ENCODE results near the gene TSEN2.

DNA sequence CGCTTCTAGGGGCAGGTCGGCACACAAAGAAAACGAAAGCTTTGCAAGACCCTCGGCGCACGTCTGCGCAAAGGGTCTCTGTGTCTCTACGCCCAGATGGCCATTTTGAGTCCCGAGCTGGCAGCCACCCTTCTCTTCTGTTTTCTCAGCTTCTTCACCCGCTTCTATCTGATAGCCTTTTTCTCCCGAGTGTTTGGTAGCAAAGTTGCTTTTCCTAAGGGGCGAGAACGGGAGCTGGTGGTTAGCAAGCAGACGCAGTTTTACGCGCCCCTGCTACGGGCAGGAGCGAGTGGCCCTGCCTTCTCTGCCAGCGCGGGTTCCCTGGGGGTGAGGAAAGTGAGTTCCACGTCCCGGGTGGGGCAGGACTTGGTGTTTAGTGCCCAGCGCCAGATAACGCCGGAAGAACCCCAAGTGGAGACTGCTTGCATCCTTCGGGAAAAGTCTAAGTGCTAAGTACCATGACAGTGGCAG lies 69.7 kb downstream of the TSEN2 start:
- TF ChIP-seq, protein P1, sequence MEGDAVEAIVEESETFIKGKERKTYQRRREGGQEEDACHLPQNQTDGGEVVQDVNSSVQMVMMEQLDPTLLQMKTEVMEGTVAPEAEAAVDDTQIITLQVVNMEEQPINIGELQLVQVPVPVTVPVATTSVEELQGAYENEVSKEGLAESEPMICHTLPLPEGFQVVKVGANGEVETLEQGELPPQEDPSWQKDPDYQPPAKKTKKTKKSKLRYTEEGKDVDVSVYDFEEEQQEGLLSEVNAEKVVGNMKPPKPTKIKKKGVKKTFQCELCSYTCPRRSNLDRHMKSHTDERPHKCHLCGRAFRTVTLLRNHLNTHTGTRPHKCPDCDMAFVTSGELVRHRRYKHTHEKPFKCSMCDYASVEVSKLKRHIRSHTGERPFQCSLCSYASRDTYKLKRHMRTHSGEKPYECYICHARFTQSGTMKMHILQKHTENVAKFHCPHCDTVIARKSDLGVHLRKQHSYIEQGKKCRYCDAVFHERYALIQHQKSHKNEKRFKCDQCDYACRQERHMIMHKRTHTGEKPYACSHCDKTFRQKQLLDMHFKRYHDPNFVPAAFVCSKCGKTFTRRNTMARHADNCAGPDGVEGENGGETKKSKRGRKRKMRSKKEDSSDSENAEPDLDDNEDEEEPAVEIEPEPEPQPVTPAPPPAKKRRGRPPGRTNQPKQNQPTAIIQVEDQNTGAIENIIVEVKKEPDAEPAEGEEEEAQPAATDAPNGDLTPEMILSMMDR (IDR thresholded peaks at IDR 0.05), result no peak
- TF ChIP-seq POLR2A (IDR thresholded peaks at IDR 0.05) (no peak), POLR2AphosphoS5 (IDR thresholded peaks at IDR 0.05) (no peak)

All from breast epithelium (tissue), 3 donors.